CD4-positive, alpha-beta T cell (primary cell): Measurements from ENCODE around the gene STIM2. TPM values are rescaled to one million over a fixed set of nuclear protein-coding genes. Genes with fewer than 3 reads are reported as not detected.

Experiments
- ATAC-seq: fragments of 200-7000 bp; cut with Tn5 transposase; one replicate; pipeline ENCODE4 v1.10.0; 2022; ENCODE audit warnings: mild to moderate bottlenecking; ENCODE audit not compliant: poor library complexity
- CTCF ChIA-PET: fragments of 350-600 bp; sonication (Branson Sonifier 250); formaldehyde crosslinking; loops from one replicate; lab custom pipeline; 2021; ENCODE audit warnings: antibody characterized with exemption, inconsistent platforms; lab: Charles Lee
- POLR2A ChIA-PET: fragments of 350-600 bp; sonication (Branson Sonifier 250); formaldehyde crosslinking; loops from one replicate; lab custom pipeline; 2021; ENCODE audit warnings: antibody characterized with exemption, inconsistent platforms; lab: Charles Lee
- DNase-seq, 14 experiments: peaks; one replicate each; pipeline ENCODE4 v3.0.0-alpha.2; 2013 to 2020; ENCODE audit warnings: mixed read lengths in 2 of 14
- H3K27ac ChIP-seq, 2 donors: one replicate each; pipeline versions ENCODE4 v1.5.1 to v1.7.0; 2013; ENCODE audit warnings: low read length in 2 of 2, low read depth in 1 of 2, mild to moderate bottlenecking in 1 of 2
- H3K27me3 ChIP-seq, 2 experiments: 1 replicate in 1 of 2; 2 replicates in 1 of 2; pipeline versions ENCODE4 v1.6.1 to v1.7.0; 2013; ENCODE audit warnings: low read length in 2 of 2, control low read depth in 1 of 2, mild to moderate bottlenecking in 1 of 2, moderate library complexity in 1 of 2; ENCODE audit not compliant: insufficient read depth in 2 of 2, control insufficient read depth in 1 of 2
- H3K36me3 ChIP-seq: one replicate; pipeline ENCODE4 v1.6.1; 2013; ENCODE audit warnings: low read length, control low read depth; ENCODE audit not compliant: insufficient read depth
- H3K4me1 ChIP-seq: one replicate; pipeline ENCODE4 v1.6.1; 2013; ENCODE audit warnings: low read length, control low read depth; ENCODE audit not compliant: insufficient read depth
- H3K4me3 ChIP-seq: one replicate; pipeline ENCODE4 v1.5.1; 2013; ENCODE audit warnings: mild to moderate bottlenecking, low read length, moderate library complexity
- H3K9me3 ChIP-seq, 2 experiments: 1 replicate in 1 of 2; 2 replicates in 1 of 2; pipeline versions ENCODE4 v1.6.1 to v1.7.0; 2013; ENCODE audit warnings: low read length in 2 of 2, mild to moderate bottlenecking in 2 of 2, control low read depth in 1 of 2, moderate library complexity in 1 of 2; ENCODE audit not compliant: control insufficient read depth in 1 of 2, insufficient read depth in 1 of 2
- H3K27ac Mint-ChIP-seq: one replicate; pipeline ENCODE4 v1.8.0; 2020; ENCODE audit warnings: mixed read lengths
- H3K27me3 Mint-ChIP-seq: one replicate; pipeline ENCODE4 v1.8.0; 2021; ENCODE audit warnings: mixed read lengths
- H3K36me3 Mint-ChIP-seq: one replicate; pipeline ENCODE4 v1.8.0; 2021; ENCODE audit warnings: low read depth, mixed read lengths
- H3K4me1 Mint-ChIP-seq: one replicate; pipeline ENCODE4 v1.8.0; 2021; ENCODE audit warnings: low read depth, mixed read lengths
- H3K4me3 Mint-ChIP-seq: one replicate; pipeline ENCODE4 v1.8.0; 2020; ENCODE audit warnings: mild to moderate bottlenecking, mixed read lengths
- H3K9me3 Mint-ChIP-seq: one replicate; pipeline ENCODE4 v1.8.0; 2020; ENCODE audit warnings: mixed read lengths
- intact Hi-C, 2 experiments: fragments of 100-400 bp; cut with DNase I in 1 of 2; cut with micrococcal nuclease in 1 of 2; formaldehyde crosslinking; loops; one replicate each; pipeline versions ENCODE4 v1.15.1 to v1.9.0; 2023 to 2025; cut with DNase I, micrococcal nuclease
- total RNA-seq, 174 experiments: library from RNA in 2 of 174; stranded (reverse) in 2 of 174; gene quantifications; one replicate each; pipeline ENCODE4 v1.2.3 and lab custom pipeline; 2021 to 2026
- TF ChIP-seq, protein P1 (sequence below): fragments of 200-600 bp; IDR thresholded peaks from one replicate; pipeline ENCODE4 v1.8.0; 2022; ENCODE audit warnings: antibody characterized with exemption, mild to moderate bottlenecking

The STIM2 gene
- total RNA-seq, 2 experiments from 2014 or later, result 53.7 to 54.9 TPM

DNA sequence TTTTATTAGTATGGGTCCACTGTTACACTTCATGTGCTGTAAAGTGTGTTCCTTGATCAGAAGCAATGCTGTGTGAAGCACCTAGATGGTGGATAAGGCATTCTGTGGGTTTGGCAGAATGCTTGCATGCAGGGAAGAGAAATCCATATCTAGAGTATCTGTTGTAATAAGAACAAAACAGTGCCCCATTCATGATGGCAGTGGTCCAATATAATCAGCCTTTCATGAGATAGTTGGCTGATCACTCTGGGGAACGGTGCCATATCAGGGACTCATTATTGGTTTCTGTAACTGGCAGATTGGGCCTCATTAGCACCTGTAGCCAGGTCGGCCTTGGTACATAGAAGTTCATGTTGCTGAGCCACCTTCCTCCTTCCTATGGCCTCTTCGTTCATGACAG is 28.7 kb downstream of the STIM2 start:
- Histone ChIP-seq H3K4me3 (no peak overlapping the region), H3K36me3 (no peaks in the 10 kb centered on the region), H3K9me3 (peaks cover 0 to 3% of the 10 kb centered on the region in 2 experiments), H3K4me1 (peaks cover 13% of the 10 kb centered on the region), H3K27me3 (no peaks in the 10 kb centered on the region), H3K27ac (no peak overlapping the region)
- H3K4me1 Mint-ChIP-seq, result peaks cover 85% of the 10 kb centered on the region
- no peak for DNase-seq
- ChIA-PET POLR2A (no interaction called here), CTCF (no interaction called here)
- H3K27me3 Mint-ChIP-seq, result no peaks in the 10 kb centered on the region
- TF ChIP-seq, protein P1, sequence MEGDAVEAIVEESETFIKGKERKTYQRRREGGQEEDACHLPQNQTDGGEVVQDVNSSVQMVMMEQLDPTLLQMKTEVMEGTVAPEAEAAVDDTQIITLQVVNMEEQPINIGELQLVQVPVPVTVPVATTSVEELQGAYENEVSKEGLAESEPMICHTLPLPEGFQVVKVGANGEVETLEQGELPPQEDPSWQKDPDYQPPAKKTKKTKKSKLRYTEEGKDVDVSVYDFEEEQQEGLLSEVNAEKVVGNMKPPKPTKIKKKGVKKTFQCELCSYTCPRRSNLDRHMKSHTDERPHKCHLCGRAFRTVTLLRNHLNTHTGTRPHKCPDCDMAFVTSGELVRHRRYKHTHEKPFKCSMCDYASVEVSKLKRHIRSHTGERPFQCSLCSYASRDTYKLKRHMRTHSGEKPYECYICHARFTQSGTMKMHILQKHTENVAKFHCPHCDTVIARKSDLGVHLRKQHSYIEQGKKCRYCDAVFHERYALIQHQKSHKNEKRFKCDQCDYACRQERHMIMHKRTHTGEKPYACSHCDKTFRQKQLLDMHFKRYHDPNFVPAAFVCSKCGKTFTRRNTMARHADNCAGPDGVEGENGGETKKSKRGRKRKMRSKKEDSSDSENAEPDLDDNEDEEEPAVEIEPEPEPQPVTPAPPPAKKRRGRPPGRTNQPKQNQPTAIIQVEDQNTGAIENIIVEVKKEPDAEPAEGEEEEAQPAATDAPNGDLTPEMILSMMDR, result no peak
- H3K4me3 Mint-ChIP-seq, result no peak overlapping the region
- H3K36me3 Mint-ChIP-seq, result peaks cover 17% of the 10 kb centered on the region
- intact Hi-C loops, result no loop called here
- no peak for ATAC-seq
- H3K27ac Mint-ChIP-seq, result peak overlapping the region; percentile 64
- no peaks in the 10 kb centered on the region for H3K9me3 Mint-ChIP-seq

- CTCF ChIA-PET, result interaction anchor here (0.9 to 1.1 kb wide), 2 partner anchors 16 to 119 kb away, joined by 3 to 4 read pairs; no protein-coding TSS in a partner anchor
- peaks cover 80% of the 10 kb centered on the region for H3K4me1 Mint-ChIP-seq
- ATAC-seq, result no peak
Observed at GRCh38 chr4:26891054-26891453, 30.4 kb downstream of the STIM2 start.

GRCh38 chr4:26891867-26892266 is 31.2 kb downstream of the STIM2 start:
- TF ChIP-seq, protein P1, result no peak
- Mint-ChIP-seq H3K36me3 (peaks cover 17% of the 10 kb centered on the region), H3K9me3 (no peaks in the 10 kb centered on the region), H3K27me3 (no peaks in the 10 kb centered on the region), H3K4me1 (peaks cover 80% of the 10 kb centered on the region), H3K4me3 (no peak overlapping the region), H3K27ac (peak overlapping the region; percentile 17)
- Histone ChIP-seq H3K27me3 (no peaks in the 10 kb centered on the region), H3K4me3 (no peak overlapping the region), H3K4me1 (peaks cover 7% of the 10 kb centered on the region), H3K9me3 (peaks cover 0 to 3% of the 10 kb centered on the region in 2 experiments), H3K36me3 (no peaks in the 10 kb centered on the region), H3K27ac (no peak overlapping the region)
- DNase-seq (no peak), ATAC-seq (no peak)
- POLR2A ChIA-PET, result interaction anchor here (0.9 to 1.2 kb wide), 2 partner anchors 16 to 31 kb away, joined by 3 to 4 read pairs; partner anchors contain the start of gene STIM2
- CTCF ChIA-PET, result interaction anchor here (1.5 kb wide), 1 partner anchor 30 kb away, joined by 3 read pairs; no protein-coding TSS in a partner anchor
- intact Hi-C loops, result no loop called here

More at GRCh38 chr4:26891054-26891453, 30.4 kb downstream of the STIM2 start:
- Mint-ChIP-seq H3K4me3 (no peak overlapping the region), H3K36me3 (peaks cover 17% of the 10 kb centered on the region), H3K9me3 (no peaks in the 10 kb centered on the region), H3K27me3 (no peaks in the 10 kb centered on the region), H3K27ac (no peak overlapping the region)
- peaks cover 13% of the 10 kb centered on the region for H3K4me1 ChIP-seq
- no peak for DNase-seq
- H3K9me3 ChIP-seq, result peaks cover 0 to 3% of the 10 kb centered on the region in 2 experiments
- no peak overlapping the region for H3K27ac ChIP-seq
- no peaks in the 10 kb centered on the region for H3K27me3 ChIP-seq
- H3K36me3 ChIP-seq, result no peaks in the 10 kb centered on the region
- intact Hi-C loops, result no loop called here
- POLR2A ChIA-PET, result no interaction called here
- TF ChIP-seq, protein P1, result no peak
- no peak overlapping the region for H3K4me3 ChIP-seq
